ENCODE data around the gene SH3BP5L. TPM values are rescaled to one million over a fixed set of nuclear protein-coding genes. Genes with fewer than 3 reads are reported as not detected.

Gene SH3BP5L
- total and polyA plus RNA-seq, 2 of the 4 experiments (the other 2 are of a cell fraction) = 23.3 to 35.9 TPM

DNA sequence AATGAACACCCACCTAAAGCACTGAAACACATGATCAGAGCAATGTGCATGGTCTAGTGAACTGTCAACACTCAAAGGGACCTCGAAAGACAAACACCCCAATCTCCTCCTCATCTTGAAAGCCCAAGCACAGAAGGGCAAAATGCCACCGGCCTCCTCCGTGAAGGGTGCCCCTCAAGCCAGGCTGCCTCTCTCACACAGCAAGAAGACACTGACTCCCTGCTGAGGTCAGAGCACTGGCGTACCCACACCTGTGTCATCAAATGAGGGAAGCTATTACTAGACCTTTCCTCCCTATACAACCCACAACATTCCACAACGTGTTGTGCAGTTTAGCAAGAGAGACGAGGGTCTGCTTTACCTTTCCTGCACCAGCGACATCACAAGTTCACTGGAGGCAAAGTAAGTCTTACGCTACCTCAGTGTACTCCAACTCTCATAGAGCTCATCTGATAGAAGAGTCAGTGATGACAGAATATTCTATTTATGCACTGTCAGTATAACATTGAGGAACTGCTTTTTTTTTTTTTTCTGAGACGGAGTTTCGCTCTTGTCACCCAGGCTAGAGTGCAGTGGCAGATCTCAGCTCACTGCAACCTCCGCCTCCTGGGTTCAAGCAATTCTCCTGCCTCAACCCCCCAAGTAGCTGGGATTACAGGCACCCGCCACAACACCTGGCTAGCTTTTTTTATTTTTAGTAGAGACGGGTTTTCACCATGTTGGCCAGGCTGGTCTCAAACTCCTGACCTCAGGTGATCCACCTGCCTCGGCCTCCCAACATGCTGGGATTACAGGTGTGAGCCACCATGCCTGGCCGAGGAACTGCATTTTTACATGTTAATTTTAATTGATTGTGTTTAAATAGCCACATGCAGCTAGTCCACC lies 3.3 kb downstream of the SH3BP5L start:
- Histone ChIP-seq H2BK15ac (ENCODE audit: low read depth, low read length) (0 out of 3 replicates have a peak overlapping the region, but pooled peaks have one; percentile 29), H2AFZ (replicated peaks; ENCODE audit: low read length, poor library complexity) (no peak overlapping the region), H3K9ac (ENCODE audit: low read depth, low read length) (no peak overlapping the region), H3K23ac (ENCODE audit: low read depth, low read length) (peak overlapping the region; percentile 53; the same call in 1 of the 2 replicates), H4K91ac (ENCODE audit: insufficient read depth, low read depth, low read length) (peak overlapping the region; percentile 87), H3K4me3 (ENCODE audit: insufficient read depth, low read depth, low read length) (peak overlapping the region; percentile 12; the same call in 1 of the 2 replicates), H2BK20ac (ENCODE audit: low read depth, low read length) (peak overlapping the region; percentile 91), H2BK120ac (ENCODE audit: low read depth, low read length) (peak overlapping the region; percentile 87), H3K56ac (ENCODE audit: extremely low read depth, insufficient read depth, low read length) (no peak overlapping the region), H3K79me1 (ENCODE audit: low read depth in 1 of 2, low read length in 2 of 2) (peaks cover 36 to 79% of the 10 kb centered on the region in 2 experiments), H2BK5ac (ENCODE audit: low read depth, low read length, poor library complexity, severe bottlenecking) (peak overlapping the region; percentile 71), H3K27me3 (ENCODE audit: control insufficient read depth, insufficient read depth, low read length) (no peaks in the 10 kb centered on the region), H4K8ac (ENCODE audit: low read depth in 2 of 2, low read length in 2 of 2) (peak overlapping the region; percentile 42 to 83; a peak in 3 of 4 replicates), H2AK9ac (replicated peaks; ENCODE audit: low read depth, low read length, poor library complexity) (no peak overlapping the region), H3K9me1 (ENCODE audit: insufficient read depth, low read length) (peaks cover 38% of the 10 kb centered on the region), H3K4me1 (ENCODE audit: control insufficient read depth, insufficient read depth, low read length) (peaks cover 24% of the 10 kb centered on the region), H3K4me2 (ENCODE audit: low read depth, low read length) (peak overlapping the region; percentile 77), H3K14ac (replicated peaks; ENCODE audit: low read depth, low read length) (peak overlapping the region; percentile 89; the same call in 1 of the 2 replicates), H4K5ac (ENCODE audit: low read depth, low read length) (no peak overlapping the region), H3K27ac (ENCODE audit: insufficient read depth, low read length) (no peak overlapping the region), H2AK5ac (ENCODE audit: low read depth, low read length) (peak overlapping the region; percentile 65), H3K4ac (ENCODE audit: low read depth, low read length) (peak overlapping the region; percentile 94), H3K18ac (ENCODE audit: low read depth, low read length) (no peak overlapping the region; the same call in 1 of the 2 replicates), H3K36me3 (ENCODE audit: control insufficient read depth, insufficient read depth, low read length) (peaks cover 21% of the 10 kb centered on the region), H4K20me1 (ENCODE audit: insufficient read depth, low read length) (peaks cover 24% of the 10 kb centered on the region; the same call in 1 of the 2 replicates), H3K9me3 (ENCODE audit: control insufficient read depth, insufficient read depth, low read length) (no peaks in the 10 kb centered on the region)
- BruUV-seq (replicated peaks) = no TSS peak
- in situ Hi-C loops (cut with MboI; ENCODE audit: low sequenced_read_pairs) (no loop called here), intact Hi-C loops (cut with micrococcal nuclease) (no loop called here), dilution Hi-C loops (cut with HindIII; ENCODE audit: low sequenced_read_pairs, unreplicated experiment) (no loop called here)
- CTCF ChIA-PET = no interaction called here
- POLR2A ChIA-PET (ENCODE audit: unreplicated experiment) = interaction anchor here (0.6 kb wide), 1 partner anchor 12 kb away, joined by 3 read pairs; no protein-coding TSS in a partner anchor
- ATAC-seq (ENCODE audit: low read depth) (no peak), DNase-seq (no peak)
- WGBS, 2 experiments (ENCODE audit: extremely low coverage in 2 of 2, insufficient read length in 1 of 2) = 100% methylated on average over 1 of the region's 15 CpGs; no CpG with 5 or more reads in 1 of the 2 experiments
- TF ChIP-seq MXI1 (IDR thresholded peaks at IDR 0.05; ENCODE audit: borderline replicate concordance, low read depth, low read length) (no peak), CHD1 (IDR thresholded peaks at IDR 0.05; ENCODE audit: low read depth, low read length) (no peak), FOS (IDR thresholded peaks at IDR 0.05; ENCODE audit: low read depth, low read length) (no peak), BHLHE40 (IDR thresholded peaks at IDR 0.05; ENCODE audit: low read depth, low read length) (no peak), SMC3 (IDR thresholded peaks at IDR 0.05; ENCODE audit: low read depth, low read length) (no peak), POLR2A (IDR thresholded peaks at IDR 0.05; ENCODE audit: low read depth, low read length) (no peak), RFX5 (IDR thresholded peaks at IDR 0.05; ENCODE audit: low read depth, low read length) (no peak), RAD21 (IDR thresholded peaks at IDR 0.05; ENCODE audit: low read length) (no peak), RCOR1 (IDR thresholded peaks at IDR 0.05; ENCODE audit: insufficient replicate concordance, low read length) (no peak), NFE2L2 (IDR thresholded peaks at IDR 0.05; ENCODE audit: low read depth, low read length) (no peak), CEBPB (IDR thresholded peaks at IDR 0.05; ENCODE audit: low read depth, low read length) (no peak)
- TF ChIP-seq, protein P1, sequence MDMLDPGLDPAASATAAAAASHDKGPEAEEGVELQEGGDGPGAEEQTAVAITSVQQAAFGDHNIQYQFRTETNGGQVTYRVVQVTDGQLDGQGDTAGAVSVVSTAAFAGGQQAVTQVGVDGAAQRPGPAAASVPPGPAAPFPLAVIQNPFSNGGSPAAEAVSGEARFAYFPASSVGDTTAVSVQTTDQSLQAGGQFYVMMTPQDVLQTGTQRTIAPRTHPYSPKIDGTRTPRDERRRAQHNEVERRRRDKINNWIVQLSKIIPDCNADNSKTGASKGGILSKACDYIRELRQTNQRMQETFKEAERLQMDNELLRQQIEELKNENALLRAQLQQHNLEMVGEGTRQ (IDR thresholded peaks at IDR 0.05; ENCODE audit: low read depth, low read length) = no peak
- TF ChIP-seq, protein P2, sequence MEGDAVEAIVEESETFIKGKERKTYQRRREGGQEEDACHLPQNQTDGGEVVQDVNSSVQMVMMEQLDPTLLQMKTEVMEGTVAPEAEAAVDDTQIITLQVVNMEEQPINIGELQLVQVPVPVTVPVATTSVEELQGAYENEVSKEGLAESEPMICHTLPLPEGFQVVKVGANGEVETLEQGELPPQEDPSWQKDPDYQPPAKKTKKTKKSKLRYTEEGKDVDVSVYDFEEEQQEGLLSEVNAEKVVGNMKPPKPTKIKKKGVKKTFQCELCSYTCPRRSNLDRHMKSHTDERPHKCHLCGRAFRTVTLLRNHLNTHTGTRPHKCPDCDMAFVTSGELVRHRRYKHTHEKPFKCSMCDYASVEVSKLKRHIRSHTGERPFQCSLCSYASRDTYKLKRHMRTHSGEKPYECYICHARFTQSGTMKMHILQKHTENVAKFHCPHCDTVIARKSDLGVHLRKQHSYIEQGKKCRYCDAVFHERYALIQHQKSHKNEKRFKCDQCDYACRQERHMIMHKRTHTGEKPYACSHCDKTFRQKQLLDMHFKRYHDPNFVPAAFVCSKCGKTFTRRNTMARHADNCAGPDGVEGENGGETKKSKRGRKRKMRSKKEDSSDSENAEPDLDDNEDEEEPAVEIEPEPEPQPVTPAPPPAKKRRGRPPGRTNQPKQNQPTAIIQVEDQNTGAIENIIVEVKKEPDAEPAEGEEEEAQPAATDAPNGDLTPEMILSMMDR (conservative IDR thresholded peaks at IDR 0.05; ENCODE audit: low read depth, low read length) = no peak
- TF ChIP-seq, protein P3, sequence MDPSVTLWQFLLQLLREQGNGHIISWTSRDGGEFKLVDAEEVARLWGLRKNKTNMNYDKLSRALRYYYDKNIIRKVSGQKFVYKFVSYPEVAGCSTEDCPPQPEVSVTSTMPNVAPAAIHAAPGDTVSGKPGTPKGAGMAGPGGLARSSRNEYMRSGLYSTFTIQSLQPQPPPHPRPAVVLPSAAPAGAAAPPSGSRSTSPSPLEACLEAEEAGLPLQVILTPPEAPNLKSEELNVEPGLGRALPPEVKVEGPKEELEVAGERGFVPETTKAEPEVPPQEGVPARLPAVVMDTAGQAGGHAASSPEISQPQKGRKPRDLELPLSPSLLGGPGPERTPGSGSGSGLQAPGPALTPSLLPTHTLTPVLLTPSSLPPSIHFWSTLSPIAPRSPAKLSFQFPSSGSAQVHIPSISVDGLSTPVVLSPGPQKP (IDR thresholded peaks at IDR 0.05; ENCODE audit: borderline replicate concordance, low read depth, low read length) = no peak

Data from IMR-90 (cell line).